SU-DHL-6 (cell line): ENCODE data around the gene GARNL3.

ENCODE experiments used
- H2AFZ ChIP-seq: fragments of 200-600 bp; sonication (generic); 2 replicates; pipeline ENCODE4 v1.6.1; 2014; ENCODE audit warnings: low read depth, mild to moderate bottlenecking, moderate library complexity, mixed read lengths, antibody characterized with exemption, low read length; ENCODE audit not compliant: severe bottlenecking
- H3F3A ChIP-seq: fragments of 200-600 bp; shearing (Covaris generic); 2 replicates; pipeline ENCODE4 v1.6.0; 2016; ENCODE audit warnings: antibody characterized with exemption, mild to moderate bottlenecking; ENCODE audit not compliant: insufficient read depth
- H3K27ac ChIP-seq: fragments of 200-600 bp; sonication (generic); 2 replicates; pipeline ENCODE4 v1.5.1; 2016; ENCODE audit warnings: low read depth, mild to moderate bottlenecking, low read length, moderate library complexity, mixed read lengths
- H3K27me3 ChIP-seq: fragments of 200-600 bp; sonication (generic), shearing (Covaris generic); 2 replicates; pipeline ENCODE4 v1.6.0; 2014; ENCODE audit warnings: mild to moderate bottlenecking, low read length
- H3K36me3 ChIP-seq: fragments of 200-600 bp; sonication (generic); 2 replicates; pipeline ENCODE4 v1.6.1; 2014; ENCODE audit warnings: mild to moderate bottlenecking, low read length, mixed read lengths
- H3K4me2 ChIP-seq: fragments of 300-600, 200-600 bp; shearing (Covaris generic), sonication (generic); 2 replicates; pipeline ENCODE4 v1.6.0; 2014; ENCODE audit warnings: low read length, low read depth, mild to moderate bottlenecking; ENCODE audit not compliant: poor library complexity, severe bottlenecking
- H3K4me3 ChIP-seq: fragments of 200-600 bp; sonication (generic); 2 replicates; pipeline ENCODE4 v1.5.1; 2014; ENCODE audit warnings: antibody characterized with exemption, low read length, mild to moderate bottlenecking, mixed read lengths; ENCODE audit not compliant: insufficient read depth, poor library complexity, severe bottlenecking
- H3K79me2 ChIP-seq: fragments of 200-600 bp; sonication (generic); 2 replicates; pipeline ENCODE4 v1.6.1; 2014; ENCODE audit warnings: mild to moderate bottlenecking, low read length, moderate library complexity; ENCODE audit not compliant: insufficient read depth
- H3K9ac ChIP-seq: fragments of 200-600 bp; sonication (generic); 2 replicates; pipeline ENCODE4 v1.7.0; 2014; ENCODE audit warnings: mild to moderate bottlenecking, low read length
- H3K9me2 ChIP-seq: fragments of 200-600 bp; sonication (generic); replicated peaks from 2 replicates; pipeline ENCODE4 v1.6.1; 2014; ENCODE audit warnings: low read length; ENCODE audit not compliant: insufficient read depth
- H3K9me3 ChIP-seq: fragments of 200-600 bp; sonication (generic); 2 replicates; pipeline ENCODE4 v1.6.1; 2014; ENCODE audit warnings: low read length, mixed read lengths; ENCODE audit not compliant: insufficient read depth
- H4K20me1 ChIP-seq: fragments of 200-600 bp; sonication (generic); 2 replicates; pipeline ENCODE4 v1.6.1; 2014; ENCODE audit warnings: low read depth, mild to moderate bottlenecking, antibody characterized with exemption, low read length, moderate library complexity, mixed read lengths
- CTCF ChIP-seq: fragments of 200-600 bp; sonication (generic); IDR thresholded peaks from one replicate; pipeline ENCODE4 v1.5.1; 2017; ENCODE audit warnings: antibody characterized with exemption, mild to moderate bottlenecking, low read length, moderate library complexity; ENCODE audit not compliant: insufficient read depth, poor library complexity, severe bottlenecking
- EZH2phosphoT487 ChIP-seq: fragments of 200-600 bp; sonication (generic), shearing (Covaris generic); conservative IDR thresholded peaks from 2 replicates; pipeline ENCODE4 v1.6.1; 2018; ENCODE audit warnings: mild to moderate bottlenecking, antibody characterized with exemption, low read length, moderate library complexity, mixed read lengths

The GARNL3 gene

GRCh38 chr9:127437497-127438264 lies 173.1 kb downstream of the GARNL3 start:
- H3K36me3 ChIP-seq: peaks cover 3% of the 10 kb centered on the region; the same call in 1 of the 2 replicates

GRCh38 chr9:127438394-127438793 lies 173.8 kb downstream of the GARNL3 start:
- H3K36me3 ChIP-seq: peaks cover 3% of the 10 kb centered on the region; the same call in 1 of the 2 replicates
- H3F3A ChIP-seq: no peaks in the 10 kb centered on the region
- no peak overlapping the region for H3K27ac ChIP-seq
- no peaks in the 10 kb centered on the region for H3K9me3 ChIP-seq
- H4K20me1 ChIP-seq: no peaks in the 10 kb centered on the region
- no peaks in the 10 kb centered on the region for H3K9me2 ChIP-seq
- no peak for TF ChIP-seq EZH2phosphoT487
- no peak for TF ChIP-seq CTCF
- H3K4me3 ChIP-seq: no peak overlapping the region
- H2AFZ ChIP-seq: no peak overlapping the region
- H3K79me2 ChIP-seq: no peaks in the 10 kb centered on the region
- H3K9ac ChIP-seq: no peak overlapping the region
- H3K4me2 ChIP-seq: no peak overlapping the region
- no peaks in the 10 kb centered on the region for H3K27me3 ChIP-seq

More at GRCh38 chr9:127437497-127438264, 173.1 kb downstream of the GARNL3 start:
- Histone ChIP-seq H3K27me3 (no peaks in the 10 kb centered on the region), H2AFZ (no peak overlapping the region), H3K9me3 (no peaks in the 10 kb centered on the region), H3K9ac (no peak overlapping the region), H3K9me2 (no peaks in the 10 kb centered on the region), H3K4me2 (no peak overlapping the region), H4K20me1 (no peaks in the 10 kb centered on the region), H3K79me2 (no peaks in the 10 kb centered on the region), H3K27ac (no peak overlapping the region), H3K4me3 (no peak overlapping the region), H3F3A (no peaks in the 10 kb centered on the region)
- TF ChIP-seq CTCF: no peak
- no peak for TF ChIP-seq EZH2phosphoT487
